Activated T-cell treated with anti-CD3 and anti-CD28 coated beads, Interleukin-2, amount 50 U/mL, for 72 hours (primary cell): Measurements from ENCODE around the gene ZG16B. TPM values are rescaled to one million over a fixed set of nuclear protein-coding genes. Genes with fewer than 3 reads are reported as not detected.

Experiments used
- total RNA-seq, 2 donors: library from RNA; stranded (reverse); gene quantifications; one replicate each; pipeline ENCODE4 v1.2.3, GENCODE V29; 2022

Gene ZG16B
- total RNA-seq, 2 donors from 2014 or later: 3.9 to 8.5 TPM

Other genes with a start within 250 kb of the ZG16B start
- 10 to 100 TPM; 44.8 to 50.2 TPM for gene KCTD5, start 147.8 kb upstream of the ZG16B start, total RNA-seq
- gene PRSS27, start 110.1 kb upstream of the ZG16B start, total RNA-seq: 1 to 10 TPM; 7.6 to 8.8 TPM
- 100 to 1,000 TPM; 696 to 731 TPM for gene SRRM2, start 77.7 kb upstream of the ZG16B start, total RNA-seq
- 100 to 1,000 TPM; 158 to 208 TPM for gene ELOB, start 53.0 kb upstream of the ZG16B start, total RNA-seq
- gene PRSS33, start 42.7 kb upstream of the ZG16B start, total RNA-seq: under 1 TPM in 1 of 2 donors, not detected in 1; 0.46 TPM
- gene PRSS41, start 31.8 kb upstream of the ZG16B start, total RNA-seq: under 1 TPM in 1 of 2 donors, not detected in 1; 0.29 TPM
- 10 to 100 TPM in 1 of 2 donors, 1 to 10 TPM in 1; 2.4 to 10.3 TPM for gene PRSS21, start 13.1 kb upstream of the ZG16B start, total RNA-seq
- gene PRSS22, start 27.9 kb downstream of the ZG16B start, total RNA-seq: 1 to 10 TPM in 1 of 2 donors, not detected in 1; 1.1 TPM
- gene FLYWCH2, start 52.9 kb downstream of the ZG16B start, total RNA-seq: 10 to 100 TPM; 26.4 to 29.1 TPM
- gene FLYWCH1, start 81.6 kb downstream of the ZG16B start, total RNA-seq: 10 to 100 TPM; 68.5 to 76.4 TPM
- gene KREMEN2, start 134.0 kb downstream of the ZG16B start, total RNA-seq: under 1 TPM; 0.12 TPM
- 10 to 100 TPM; 31.9 to 40.0 TPM for gene PAQR4, start 139.0 kb downstream of the ZG16B start, total RNA-seq
- 100 to 1,000 TPM in 1 of 2 donors, 10 to 100 TPM in 1; 96.1 to 112 TPM for gene PKMYT1, start 150.1 kb downstream of the ZG16B start, total RNA-seq
- under 1 TPM in 1 of 2 donors, not detected in 1; 0.14 TPM for gene CLDN9, start 182.6 kb downstream of the ZG16B start, total RNA-seq
- not detected for gene CLDN6, start 187.9 kb downstream of the ZG16B start, total RNA-seq
- gene TNFRSF12A, start 190.1 kb downstream of the ZG16B start, total RNA-seq: 1 to 10 TPM; 3.9 to 4.0 TPM
- 10 to 100 TPM; 27.6 to 32.8 TPM for gene HCFC1R1, start 193.6 kb downstream of the ZG16B start, total RNA-seq
- gene THOC6, start 193.7 kb downstream of the ZG16B start, total RNA-seq: 10 to 100 TPM; 49.1 to 50.9 TPM
- under 1 TPM in 1 of 2 donors, not detected in 1; 0.30 TPM for gene BICDL2, start 206.6 kb downstream of the ZG16B start, total RNA-seq
- 1 to 10 TPM; 2.3 to 5.2 TPM for gene MMP25, start 216.3 kb downstream of the ZG16B start, total RNA-seq
- 1,000 to 10,000 TPM; 1,427 to 2,251 TPM for gene IL32, start 235.3 kb downstream of the ZG16B start, total RNA-seq